Neural progenitor cell (in vitro differentiated cells): Measurements from ENCODE around the gene TAGLN. TPM values are rescaled to one million over a fixed set of nuclear protein-coding genes. Genes with fewer than 3 reads are reported as not detected.

Source experiments
- DNase-seq: peaks from one replicate; pipeline ENCODE4 v3.0.0-alpha.2; 2016; ENCODE audit warnings: low spot score
- H2AFZ ChIP-seq: fragments of 200-600 bp; sonication (generic); replicated peaks from 2 replicates; pipeline ENCODE4 v1.6.1; 2016; ENCODE audit warnings: antibody characterized with exemption
- H3F3A ChIP-seq: fragments of 200-600 bp; sonication (generic); 2 replicates; pipeline ENCODE4 v1.6.1; 2016; ENCODE audit warnings: antibody characterized with exemption, low read depth
- H3K27ac ChIP-seq: fragments of 200-600 bp; sonication (generic); 2 replicates; pipeline ENCODE4 v1.5.1; 2016; ENCODE audit warnings: mild to moderate bottlenecking
- H3K27me3 ChIP-seq: fragments of 200-600 bp; sonication (generic); 2 replicates; pipeline ENCODE4 v1.6.1; 2016; ENCODE audit warnings: mild to moderate bottlenecking, moderate library complexity
- H3K36me3 ChIP-seq: fragments of 200-600 bp; sonication (generic); 2 replicates; pipeline ENCODE4 v1.5.1; 2016
- H3K4me1 ChIP-seq: fragments of 200-600 bp; sonication (generic); 2 replicates; pipeline ENCODE4 v1.6.1; 2016; ENCODE audit warnings: mixed run types
- H3K4me2 ChIP-seq: fragments of 200-600 bp; sonication (generic); 2 replicates; pipeline ENCODE4 v1.6.1; 2016
- H3K4me3 ChIP-seq: fragments of 200-600 bp; sonication (generic); 2 replicates; pipeline ENCODE4 v1.5.1; 2016
- H3K79me2 ChIP-seq: fragments of 200-600 bp; sonication (generic); 2 replicates; pipeline ENCODE4 v1.6.1; 2016; ENCODE audit warnings: low read depth
- H3K9ac ChIP-seq: fragments of 200-600 bp; sonication (generic); 2 replicates; pipeline ENCODE4 v1.6.1; 2016
- H3K9me3 ChIP-seq: fragments of 200-600 bp; sonication (generic); 2 replicates; pipeline ENCODE4 v1.5.1; 2016; ENCODE audit warnings: low read depth
- H4K20me1 ChIP-seq: fragments of 200-600 bp; sonication (generic); 2 replicates; pipeline ENCODE4 v1.6.1; 2016; ENCODE audit warnings: low read depth
- H3K27ac Mint-ChIP-seq: 3 replicates; pipeline ENCODE4 v1.8.0; 2021; ENCODE audit warnings: mixed read lengths
- H3K27me3 Mint-ChIP-seq: 2 replicates; pipeline ENCODE4 v1.8.0; 2022; ENCODE audit warnings: low read depth, mild to moderate bottlenecking, inconsistent platforms, moderate library complexity, mixed read lengths; ENCODE audit not compliant: insufficient read depth
- H3K36me3 Mint-ChIP-seq: 3 replicates; pipeline ENCODE4 v1.8.0; 2021; ENCODE audit warnings: mixed read lengths
- H3K4me1 Mint-ChIP-seq: 3 replicates; pipeline ENCODE4 v1.8.0; 2021; ENCODE audit warnings: mixed read lengths
- H3K4me3 Mint-ChIP-seq: 3 replicates; pipeline ENCODE4 v1.8.0; 2021; ENCODE audit warnings: mild to moderate bottlenecking, moderate library complexity, mixed read lengths
- H3K9me3 Mint-ChIP-seq: 3 replicates; pipeline ENCODE4 v1.8.0; 2020; ENCODE audit warnings: mixed read lengths
- CTCF ChIP-seq: fragments of 200-600 bp; sonication (generic); IDR thresholded peaks from 2 replicates; pipeline ENCODE4 v1.5.1; 2017; ENCODE audit warnings: antibody characterized with exemption, mild to moderate bottlenecking
- EZH2 ChIP-seq: fragments of 200-600 bp; sonication (generic); IDR thresholded peaks from 2 replicates; pipeline ENCODE4 v1.6.1; 2017; ENCODE audit warnings: antibody characterized with exemption, mild to moderate bottlenecking, moderate library complexity
- EZH2phosphoT487 ChIP-seq: fragments of 200-600 bp; sonication (generic); IDR thresholded peaks from 2 replicates; pipeline ENCODE4 v1.6.1; 2017; ENCODE audit warnings: antibody characterized with exemption
- total RNA-seq: library from RNA; depleted of rRNA; stranded (reverse); fragments of >200 nt; gene quantifications from 2 replicates; pipeline ENCODE4 v1.2.3, GENCODE V29; 2015; ENCODE audit warnings: low replicate concordance

Gene TAGLN
- total RNA-seq, 1 donor from 2014 or later = 24.5 TPM

- Histone ChIP-seq H2AFZ (no peak overlapping the region), H3K4me3 (no peak overlapping the region), H3K9me3 (no peaks in the 10 kb centered on the region), H3K9ac (no peak overlapping the region), H4K20me1 (peaks cover 52% of the 10 kb centered on the region), H3F3A (peaks cover 48% of the 10 kb centered on the region), H3K27me3 (no peaks in the 10 kb centered on the region), H3K36me3 (peaks cover 8% of the 10 kb centered on the region), H3K27ac (peak overlapping the region; percentile 85), H3K4me1 (peaks cover 35% of the 10 kb centered on the region), H3K4me2 (peak overlapping the region; percentile 64), H3K79me2 (peaks cover 9% of the 10 kb centered on the region)
- TF ChIP-seq EZH2phosphoT487 (no peak), EZH2 (no peak), CTCF (no peak)
- Mint-ChIP-seq H3K27ac (peak overlapping the region; percentile 21), H3K27me3 (peaks cover 5% of the 10 kb centered on the region), H3K4me1 (peaks cover 17% of the 10 kb centered on the region), H3K9me3 (no peaks in the 10 kb centered on the region), H3K4me3 (peak overlapping the region; percentile 3), H3K36me3 (peaks cover 5% of the 10 kb centered on the region)
- peak; percentile 46 for DNase-seq
Observed at GRCh38 chr11:117171404-117172061, 27.6 kb upstream of the TAGLN start.

GRCh38 chr11:117172724-117173421 lies 26.3 kb upstream of the TAGLN start:
- Mint-ChIP-seq H3K27ac (no peak overlapping the region), H3K4me3 (no peak overlapping the region)

GRCh38 chr11:117175104-117175503 lies 24.1 kb upstream of the TAGLN start:
- H3K4me3 Mint-ChIP-seq = peak overlapping the region; percentile 8
- TF ChIP-seq EZH2phosphoT487 (no peak), CTCF (no peak), EZH2 (no peak)
- no peak overlapping the region for H3K27ac ChIP-seq

More at GRCh38 chr11:117172724-117173421, 26.3 kb upstream of the TAGLN start:
- H3K36me3 ChIP-seq = peaks cover 2% of the 10 kb centered on the region
- Mint-ChIP-seq H3K4me1 (peaks cover 20% of the 10 kb centered on the region), H3K9me3 (no peaks in the 10 kb centered on the region), H3K27me3 (peaks cover 5% of the 10 kb centered on the region), H3K36me3 (peaks cover 5% of the 10 kb centered on the region)
- no peaks in the 10 kb centered on the region for H3K9me3 ChIP-seq
- peaks cover 35% of the 10 kb centered on the region for H3K4me1 ChIP-seq
- H3K4me3 ChIP-seq = no peak overlapping the region
- H2AFZ ChIP-seq = no peak overlapping the region
- no peak overlapping the region for H3K4me2 ChIP-seq
- peak overlapping the region; percentile 3 for H3K9ac ChIP-seq
- H3F3A ChIP-seq = peaks cover 48% of the 10 kb centered on the region
- H3K27me3 ChIP-seq = no peaks in the 10 kb centered on the region
- TF ChIP-seq CTCF (no peak), EZH2phosphoT487 (no peak), EZH2 (no peak)
- H4K20me1 ChIP-seq = peaks cover 41% of the 10 kb centered on the region
- peak overlapping the region; percentile 57 for H3K27ac ChIP-seq
- no peak for DNase-seq
- H3K79me2 ChIP-seq = peaks cover 9% of the 10 kb centered on the region

More at GRCh38 chr11:117175104-117175503, 24.1 kb upstream of the TAGLN start:
- DNase-seq = no peak
- Histone ChIP-seq H3K4me1 (peaks cover 41% of the 10 kb centered on the region), H3K9me3 (no peaks in the 10 kb centered on the region), H4K20me1 (peaks cover 24% of the 10 kb centered on the region), H3K4me3 (no peak overlapping the region), H3K9ac (no peak overlapping the region), H3K36me3 (no peaks in the 10 kb centered on the region), H3K27me3 (no peaks in the 10 kb centered on the region), H3K79me2 (no peaks in the 10 kb centered on the region), H2AFZ (no peak overlapping the region), H3K4me2 (no peak overlapping the region), H3F3A (peaks cover 57% of the 10 kb centered on the region)
- Mint-ChIP-seq H3K9me3 (no peaks in the 10 kb centered on the region), H3K27me3 (peaks cover 5% of the 10 kb centered on the region), H3K4me1 (peaks cover 33% of the 10 kb centered on the region), H3K36me3 (peaks cover 3% of the 10 kb centered on the region), H3K27ac (no peak overlapping the region)
